GM21723 (cell line): ENCODE results near the gene ELFN2.
"Not testable (repeated sequence)": the region's sequence is repeated elsewhere in the genome, so short reads cannot be mapped to it uniquely, and the experiment has no call there.

ENCODE experiments used
- ATAC-seq: cut with Tn5 transposase; IDR thresholded peaks from one replicate; pipeline ENCODE4 v1.9.1; 2021; ENCODE audit warnings: mild to moderate bottlenecking, moderate library complexity; ENCODE audit not compliant: unreplicated experiment

The ELFN2 gene

GRCh38 chr22:37340331-37341262 lies 86.7 kb downstream of the ELFN2 start:
- no peak for ATAC-seq

GRCh38 chr22:37338539-37339246 lies 88.6 kb downstream of the ELFN2 start:
- no peak for ATAC-seq

- ATAC-seq = no peak
These were observed 89.9 kb downstream of the ELFN2 start for GRCh38 chr22:37337204-37337943.

- no peak for ATAC-seq
These were observed 90.7 kb downstream of the ELFN2 start for GRCh38 chr22:37336579-37336978.

GRCh38 chr22:37335806-37336199 lies 91.5 kb downstream of the ELFN2 start:
- no peak for ATAC-seq

- ATAC-seq = no peak
These were observed 92.1 kb downstream of the ELFN2 start for GRCh38 chr22:37334859-37335805.

GRCh38 chr22:37334461-37334858 lies 92.8 kb downstream of the ELFN2 start:
- ATAC-seq = no peak

- no peak for ATAC-seq
These were observed 93.4 kb downstream of the ELFN2 start for GRCh38 chr22:37333724-37334460.

GRCh38 chr22:37331856-37332536 lies 95.3 kb downstream of the ELFN2 start:
- no peak for ATAC-seq

GRCh38 chr22:37331034-37331428 lies 96.2 kb downstream of the ELFN2 start:
- no peak for ATAC-seq

GRCh38 chr22:37330200-37331033 lies 96.9 kb downstream of the ELFN2 start:
- no peak for ATAC-seq

- ATAC-seq = no peak
These were observed 97.8 kb downstream of the ELFN2 start for GRCh38 chr22:37329238-37330140.

GRCh38 chr22:37328538-37329237 lies 98.6 kb downstream of the ELFN2 start:
- ATAC-seq = not testable (repeated sequence)

GRCh38 chr22:37328017-37328416 lies 99.3 kb downstream of the ELFN2 start:
- ATAC-seq = no peak

GRCh38 chr22:37326726-37327125 lies 100.6 kb downstream of the ELFN2 start:
- no peak for ATAC-seq

GRCh38 chr22:37325039-37325395 lies 102.3 kb downstream of the ELFN2 start:
- no peak for ATAC-seq
